Measurements from ENCODE around the gene C10orf90. TPM values are rescaled to one million over a fixed set of nuclear protein-coding genes. Genes with fewer than 3 reads are reported as not detected.

The C10orf90 gene
- total and polyA plus RNA-seq, 2 of the 8 experiments (the other 6 are each of a cell fraction or from before 2014, with no cell fraction given): 0.21 TPM; not detected in 1

DNA sequence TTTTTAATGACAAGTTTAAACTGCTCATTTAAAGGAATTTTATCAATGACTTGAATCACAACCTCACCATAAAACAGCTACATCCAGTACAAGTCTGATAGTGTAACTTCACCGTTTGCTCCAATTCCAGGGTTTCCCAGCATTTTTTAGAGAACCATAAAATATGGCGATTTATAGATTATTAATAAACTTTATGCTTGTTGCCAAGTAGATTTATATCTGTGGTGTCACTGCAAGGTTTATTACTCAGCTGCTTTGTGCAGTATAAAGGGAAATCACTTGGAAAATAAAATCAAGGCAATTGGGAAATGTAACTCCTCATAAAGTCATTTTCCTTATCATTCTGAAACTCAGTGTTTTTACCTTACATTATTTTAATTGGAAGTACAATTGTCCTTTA lies 218.2 kb downstream of the C10orf90 start (continued):
- no peak for TF ChIP-seq KDM5A (IDR thresholded peaks at IDR 0.05; ENCODE audit: low read length)
- TF ChIP-seq CBX8 (IDR thresholded peaks at IDR 0.05; ENCODE audit: borderline replicate concordance, low read depth, low read length): no peak

Data from H1 (cell line).